Natural killer cell treated with Interleukin-12 subunit alpha and Interleukin-12 subunit beta and Interleukin-15 and Interleukin-18, amount 100 ng/mL, for 72 hours (primary cell): ENCODE data around the gene OTUB1. TPM values are rescaled to one million over a fixed set of nuclear protein-coding genes. Genes with fewer than 3 reads are reported as not detected.

ENCODE experiments used
- ATAC-seq, 2 donors: fragments of 150-1000 bp; cut with Tn5 transposase in 1 of 2; sonication (Bioruptor Pico), chemical (Tn5 transposase) in 1 of 2; 2 replicates each; pipeline ENCODE4 v1.10.0; 2021
- DNase-seq: peaks from one replicate; pipeline ENCODE4 v3.0.0; 2022; ENCODE audit warnings: low spot score
- H3K27ac Mint-ChIP-seq, 2 donors: 1 replicate in 1 of 2; 2 replicates in 1 of 2; pipeline ENCODE4 v1.8.0; 2022; ENCODE audit warnings: mixed read lengths in 2 of 2, mild to moderate bottlenecking in 1 of 2, moderate library complexity in 1 of 2
- H3K27me3 Mint-ChIP-seq, 2 donors: 1 replicate in 1 of 2; 2 replicates in 1 of 2; pipeline ENCODE4 v1.8.0; 2022; ENCODE audit warnings: mixed read lengths in 2 of 2
- H3K36me3 Mint-ChIP-seq: one replicate; pipeline ENCODE4 v1.8.0; 2022; ENCODE audit warnings: mixed read lengths
- H3K4me1 Mint-ChIP-seq, 2 donors: 1 replicate in 1 of 2; 2 replicates in 1 of 2; pipeline ENCODE4 v1.8.0; 2022; ENCODE audit warnings: low read depth in 2 of 2, mixed read lengths in 2 of 2, mild to moderate bottlenecking in 1 of 2
- H3K4me3 Mint-ChIP-seq: one replicate; pipeline ENCODE4 v1.8.0; 2022; ENCODE audit warnings: mixed read lengths
- H3K9me3 Mint-ChIP-seq: 2 replicates; pipeline ENCODE4 v1.8.0; 2022; ENCODE audit warnings: mixed read lengths
- total RNA-seq, 2 donors: library from RNA; stranded (reverse); gene quantifications; one replicate each; pipeline ENCODE4 v1.2.3, GENCODE V29; 2022

The OTUB1 gene
- total RNA-seq, 2 donors from 2014 or later = 87.8 to 96.6 TPM

DNA sequence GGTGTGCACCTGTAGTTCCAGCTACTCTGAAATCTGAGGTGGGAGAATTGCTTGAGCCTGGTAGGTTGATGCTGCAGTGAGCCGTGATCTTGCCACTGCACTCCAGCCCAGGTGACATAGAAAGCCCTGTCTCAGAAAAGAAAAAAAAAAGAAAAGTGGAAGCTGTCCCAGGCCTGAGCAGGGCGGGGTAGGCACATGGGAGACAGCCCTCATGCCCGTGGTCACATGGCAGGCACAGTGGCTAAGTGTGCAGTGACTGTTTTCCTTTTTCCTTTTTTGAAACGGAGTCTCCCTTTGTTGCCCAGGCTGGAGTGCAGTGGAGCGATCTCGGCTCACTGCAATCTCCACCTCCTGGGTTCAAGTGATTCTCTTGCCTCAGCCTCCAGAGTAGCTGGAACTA, 7.8 kb downstream of the OTUB1 start:
- DNase-seq (no peak), ATAC-seq (no peak)
- no peak overlapping the region for H3K4me3 Mint-ChIP-seq
- peaks cover 5 to 15% of the 10 kb centered on the region in 2 donors for H3K4me1 Mint-ChIP-seq
- no peaks in the 10 kb centered on the region for H3K27me3 Mint-ChIP-seq
- H3K36me3 Mint-ChIP-seq = peaks cover 11% of the 10 kb centered on the region
- no peak overlapping the region for H3K27ac Mint-ChIP-seq
- H3K9me3 Mint-ChIP-seq = no peaks in the 10 kb centered on the region

DNA sequence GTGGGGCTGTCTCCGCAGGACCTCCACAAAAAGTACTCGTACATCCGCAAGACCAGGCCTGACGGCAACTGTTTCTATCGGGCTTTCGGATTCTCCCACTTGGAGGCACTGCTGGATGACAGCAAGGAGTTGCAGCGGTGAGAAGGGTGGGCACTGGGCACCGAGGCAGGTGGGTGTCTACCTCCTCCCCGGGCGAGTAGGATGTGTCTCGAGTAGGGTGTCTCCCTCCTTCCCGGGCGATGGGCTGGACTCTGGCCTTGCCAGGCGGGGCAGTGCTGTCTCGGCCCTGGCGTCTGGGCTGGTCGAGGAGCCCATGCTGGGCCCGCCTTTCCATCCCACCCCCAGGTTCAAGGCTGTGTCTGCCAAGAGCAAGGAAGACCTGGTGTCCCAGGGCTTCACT, 10.3 kb downstream of the OTUB1 start:
- Mint-ChIP-seq H3K4me1 (peaks cover 5 to 14% of the 10 kb centered on the region in 2 donors), H3K9me3 (no peaks in the 10 kb centered on the region), H3K27ac (no peak overlapping the region), H3K36me3 (peaks cover 9% of the 10 kb centered on the region), H3K27me3 (no peaks in the 10 kb centered on the region), H3K4me3 (no peak overlapping the region)
- ATAC-seq = no peak
- no peak for DNase-seq

DNA sequence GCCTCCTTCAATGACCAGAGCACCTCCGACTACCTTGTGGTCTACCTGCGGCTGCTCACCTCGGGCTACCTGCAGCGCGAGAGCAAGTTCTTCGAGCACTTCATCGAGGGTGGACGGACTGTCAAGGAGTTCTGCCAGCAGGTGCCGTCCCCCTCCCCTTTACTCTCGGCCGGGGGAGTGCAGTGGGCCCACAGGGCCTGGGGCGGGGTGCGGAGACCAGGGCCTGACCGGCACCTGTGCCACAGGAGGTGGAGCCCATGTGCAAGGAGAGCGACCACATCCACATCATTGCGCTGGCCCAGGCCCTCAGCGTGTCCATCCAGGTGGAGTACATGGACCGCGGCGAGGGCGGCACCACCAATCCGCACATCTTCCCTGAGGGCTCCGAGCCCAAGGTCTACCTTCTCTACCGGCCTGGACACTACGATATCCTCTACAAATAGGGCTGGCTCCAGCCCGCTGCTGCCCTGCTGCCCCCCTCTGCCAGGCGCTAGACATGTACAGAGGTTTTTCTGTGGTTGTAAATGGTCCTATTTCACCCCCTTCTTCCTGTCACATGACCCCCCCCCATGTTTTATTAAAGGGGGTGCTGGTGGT, 11.0 kb downstream of the OTUB1 start:
- ATAC-seq (no peak), DNase-seq (no peak)
- Mint-ChIP-seq H3K4me1 (peaks cover 5 to 15% of the 10 kb centered on the region in 2 donors), H3K9me3 (no peaks in the 10 kb centered on the region), H3K36me3 (peaks cover 6% of the 10 kb centered on the region), H3K27me3 (peaks cover 0 to 3% of the 10 kb centered on the region in 2 donors), H3K4me3 (no peak overlapping the region), H3K27ac (no peak overlapping the region)

DNA sequence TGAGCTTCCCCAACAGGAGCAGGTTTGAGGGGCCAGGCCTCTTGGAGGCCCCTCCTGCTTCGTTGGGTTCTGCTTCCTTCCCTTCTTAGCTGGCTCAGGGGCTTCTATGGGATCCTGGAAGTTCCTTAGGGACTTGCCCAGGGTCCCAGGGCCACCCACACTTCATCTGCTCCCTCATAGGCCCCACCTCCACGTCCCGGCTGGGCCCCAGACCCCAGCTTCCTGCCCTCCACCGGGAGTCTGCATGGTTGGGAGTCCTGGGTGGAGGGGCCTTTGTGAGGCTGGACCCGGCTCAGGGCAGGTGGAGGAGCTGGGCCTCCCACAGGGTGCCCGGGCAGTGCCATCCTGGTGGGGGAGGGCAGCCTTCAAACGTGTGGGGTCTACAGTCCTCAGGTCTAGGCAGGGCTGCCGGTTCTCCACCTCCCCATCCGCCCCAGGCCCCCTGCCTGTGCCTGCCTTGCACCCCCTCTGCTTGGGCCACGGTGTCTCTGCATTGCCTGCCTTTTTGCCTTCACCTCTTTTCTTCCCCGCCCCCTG, 11.6 kb downstream of the OTUB1 start:
- ATAC-seq = no peak
- Mint-ChIP-seq H3K4me1 (peaks cover 4 to 14% of the 10 kb centered on the region in 2 donors), H3K9me3 (no peaks in the 10 kb centered on the region), H3K36me3 (peaks cover 6% of the 10 kb centered on the region), H3K27ac (no peak overlapping the region), H3K27me3 (peaks cover 0 to 3% of the 10 kb centered on the region in 2 donors), H3K4me3 (no peak overlapping the region)
- DNase-seq = no peak

GRCh38 chr11:63998558-63999348, 12.5 kb downstream of the OTUB1 start:
- ATAC-seq (peak in 1 of 2 donors; percentile 1), DNase-seq (no peak)
- Mint-ChIP-seq H3K9me3 (no peaks in the 10 kb centered on the region), H3K4me3 (no peak overlapping the region), H3K27ac (no peak overlapping the region), H3K4me1 (peaks cover 0 to 10% of the 10 kb centered on the region in 2 donors), H3K36me3 (peaks cover 6% of the 10 kb centered on the region), H3K27me3 (peaks cover 0 to 3% of the 10 kb centered on the region in 2 donors)

DNA sequence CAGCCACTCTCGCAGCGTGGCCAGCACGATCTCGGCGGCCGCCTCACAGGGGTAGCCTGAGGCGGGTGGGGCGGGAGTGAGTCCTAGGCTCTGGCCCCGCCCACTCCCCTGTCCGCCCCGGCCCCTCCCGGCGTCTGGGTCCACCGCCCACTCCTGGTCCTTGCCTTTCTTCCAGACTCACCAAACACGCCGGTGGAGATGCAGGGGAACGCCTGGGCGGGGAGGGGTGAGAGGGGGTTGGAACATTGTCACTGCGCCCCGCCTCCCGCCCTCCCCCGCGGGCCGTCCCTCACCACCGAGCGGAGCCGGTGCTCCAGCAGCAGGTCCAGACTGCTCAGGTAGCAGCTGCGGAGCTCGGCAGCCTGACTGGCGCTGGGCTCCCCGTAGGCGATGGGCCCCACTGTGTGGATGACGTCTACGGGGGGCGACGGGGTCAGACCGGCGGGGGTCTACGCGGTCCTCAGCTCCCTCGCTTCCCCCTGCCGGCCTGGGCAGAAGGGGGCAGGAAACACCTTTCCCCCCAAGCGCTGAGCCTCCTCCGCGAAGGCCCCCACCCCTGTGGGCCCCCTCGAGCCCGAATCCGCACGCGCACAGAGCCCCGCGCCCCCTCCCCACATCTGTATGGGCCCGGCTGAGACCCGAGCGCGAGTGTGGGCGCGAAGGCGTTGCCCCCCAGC, 13.2 kb downstream of the OTUB1 start:
- peaks cover 0 to 3% of the 10 kb centered on the region in 2 donors for H3K27me3 Mint-ChIP-seq
- peak; percentile 34 to 70 for ATAC-seq
- no peak overlapping the region for H3K27ac Mint-ChIP-seq
- no peaks in the 10 kb centered on the region for H3K9me3 Mint-ChIP-seq
- no peak overlapping the region for H3K4me3 Mint-ChIP-seq
- peak; percentile 71 for DNase-seq
- H3K4me1 Mint-ChIP-seq = peaks cover 0 to 8% of the 10 kb centered on the region in 2 donors
- peaks cover 6% of the 10 kb centered on the region for H3K36me3 Mint-ChIP-seq

GRCh38 chr11:64000026-64000739, 13.9 kb downstream of the OTUB1 start:
- no peak overlapping the region for H3K4me3 Mint-ChIP-seq

DNA sequence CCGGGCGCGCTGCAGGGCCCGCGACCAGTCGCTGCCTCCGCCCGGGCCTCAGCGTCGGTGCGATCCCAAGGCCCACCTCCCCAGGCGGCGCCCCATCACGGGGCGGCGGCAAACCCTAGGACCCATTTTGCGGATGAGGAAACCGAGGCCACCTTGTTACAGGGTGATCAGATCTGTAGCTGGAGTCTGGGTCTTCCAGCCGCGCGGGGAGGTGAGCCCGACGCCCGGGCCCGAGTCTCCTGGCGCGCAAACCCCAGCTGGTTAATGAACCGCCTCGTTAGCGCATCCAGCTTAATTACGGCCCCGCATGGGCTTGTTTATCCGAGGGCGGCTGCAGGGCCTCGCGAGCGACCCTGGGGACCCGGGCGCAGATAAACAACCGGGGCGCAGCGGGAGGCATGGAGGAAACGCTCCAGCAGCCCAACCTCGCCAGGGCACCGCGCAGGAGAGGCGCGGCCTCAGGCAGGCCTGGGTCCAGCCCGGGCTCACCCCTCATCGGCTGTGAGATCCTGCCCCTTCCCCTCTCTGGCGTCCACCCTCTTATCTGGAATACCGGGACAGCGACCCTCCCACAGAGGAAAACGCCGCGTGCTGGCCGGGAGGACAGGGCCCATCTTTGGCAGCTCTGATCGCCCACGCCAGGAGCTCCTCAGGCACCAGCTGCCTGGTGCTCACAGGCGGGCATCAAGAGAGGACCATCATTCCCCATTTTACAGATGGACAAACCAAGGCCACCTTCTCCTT, 14.7 kb downstream of the OTUB1 start:
- H3K4me1 Mint-ChIP-seq = peaks cover 0 to 8% of the 10 kb centered on the region in 2 donors
- H3K36me3 Mint-ChIP-seq = peaks cover 6% of the 10 kb centered on the region
- no peak overlapping the region for H3K27ac Mint-ChIP-seq
- no peaks in the 10 kb centered on the region for H3K9me3 Mint-ChIP-seq
- peaks cover 0 to 5% of the 10 kb centered on the region in 2 donors for H3K27me3 Mint-ChIP-seq
- DNase-seq (no peak), ATAC-seq (no peak)
- H3K4me3 Mint-ChIP-seq = peak overlapping the region; percentile 10

More at GRCh38 chr11:64000026-64000739, 13.9 kb downstream of the OTUB1 start:
- H3K4me1 Mint-ChIP-seq = peaks cover 0 to 8% of the 10 kb centered on the region in 2 donors
- H3K9me3 Mint-ChIP-seq = no peaks in the 10 kb centered on the region
- H3K27ac Mint-ChIP-seq = no peak overlapping the region
- peaks cover 6% of the 10 kb centered on the region for H3K36me3 Mint-ChIP-seq
- peaks cover 0 to 3% of the 10 kb centered on the region in 2 donors for H3K27me3 Mint-ChIP-seq
- peak; percentile 76 for DNase-seq
- peak; percentile 85 to 90 for ATAC-seq

GRCh38 chr11:64001484-64002420, 15.5 kb downstream of the OTUB1 start:
- H3K4me1 Mint-ChIP-seq = peaks cover 0 to 8% of the 10 kb centered on the region in 2 donors
- no peaks in the 10 kb centered on the region for H3K9me3 Mint-ChIP-seq
- no peak overlapping the region for H3K27ac Mint-ChIP-seq
- no peak for DNase-seq
- peaks cover 5 to 11% of the 10 kb centered on the region in 2 donors for H3K27me3 Mint-ChIP-seq
- peak overlapping the region; percentile 10 for H3K4me3 Mint-ChIP-seq
- ATAC-seq = no peak
- H3K36me3 Mint-ChIP-seq = peaks cover 6% of the 10 kb centered on the region

GRCh38 chr11:64003807-64004589, 17.8 kb downstream of the OTUB1 start:
- Mint-ChIP-seq H3K27ac (peak overlapping the region in 1 of 2 donors; percentile 50), H3K9me3 (no peaks in the 10 kb centered on the region), H3K4me3 (no peak overlapping the region), H3K4me1 (peaks cover 14 to 15% of the 10 kb centered on the region in 2 donors), H3K27me3 (peaks cover 21 to 27% of the 10 kb centered on the region in 2 donors), H3K36me3 (no peaks in the 10 kb centered on the region)
- ATAC-seq (no peak), DNase-seq (no peak)

DNA sequence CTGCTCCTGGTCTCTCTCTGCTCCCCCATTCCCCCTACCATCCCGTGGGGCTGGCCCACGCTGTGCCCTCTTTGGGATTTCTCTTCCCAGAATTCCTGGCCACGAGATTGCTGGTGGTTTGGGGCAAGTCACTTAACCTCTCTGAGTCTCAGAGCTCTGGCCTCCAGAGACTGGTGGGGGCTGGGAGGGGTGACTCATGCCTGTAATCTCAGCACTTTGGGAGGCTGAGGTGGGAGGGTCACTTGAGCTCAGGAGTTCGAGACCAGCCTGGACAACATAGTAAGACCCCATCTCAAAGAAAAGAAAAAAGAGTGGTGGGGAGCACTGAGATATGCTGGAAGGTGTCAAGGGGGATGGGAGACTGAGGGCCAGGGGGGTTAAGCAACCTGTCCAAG, 18.3 kb downstream of the OTUB1 start:
- H3K36me3 Mint-ChIP-seq = no peaks in the 10 kb centered on the region
- H3K27me3 Mint-ChIP-seq = peaks cover 21 to 27% of the 10 kb centered on the region in 2 donors
- no peak overlapping the region for H3K4me3 Mint-ChIP-seq
- ATAC-seq = no peak
- no peaks in the 10 kb centered on the region for H3K9me3 Mint-ChIP-seq
- no peak for DNase-seq
- H3K4me1 Mint-ChIP-seq = peaks cover 14 to 15% of the 10 kb centered on the region in 2 donors
- H3K27ac Mint-ChIP-seq = no peak overlapping the region
